ENCODE data around the gene NUCB1.

The NUCB1 gene

DNA sequence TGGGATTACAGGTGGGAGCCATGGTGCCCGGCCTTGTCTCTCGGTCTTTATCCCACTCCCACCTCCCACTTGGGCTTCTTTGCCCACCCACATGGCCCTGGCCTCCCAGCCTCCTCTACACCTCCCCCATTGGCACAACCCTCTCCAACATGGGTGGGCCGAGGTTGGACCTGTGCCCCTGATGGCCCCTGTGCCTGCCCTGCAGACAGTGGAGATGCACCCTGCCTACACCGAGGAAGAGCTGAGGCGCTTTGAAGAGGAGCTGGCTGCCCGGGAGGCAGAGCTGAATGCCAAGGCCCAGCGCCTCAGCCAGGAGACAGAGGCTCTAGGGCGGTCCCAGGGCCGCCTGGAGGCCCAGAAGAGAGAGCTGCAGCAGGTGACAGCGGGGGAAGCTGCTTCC is 20.8 kb downstream of the NUCB1 start:
- TF ChIP-seq EZH2phosphoT487 (IDR thresholded peaks at IDR 0.05; ENCODE audit: borderline replicate concordance), result no peak
- TF ChIP-seq, protein P1, sequence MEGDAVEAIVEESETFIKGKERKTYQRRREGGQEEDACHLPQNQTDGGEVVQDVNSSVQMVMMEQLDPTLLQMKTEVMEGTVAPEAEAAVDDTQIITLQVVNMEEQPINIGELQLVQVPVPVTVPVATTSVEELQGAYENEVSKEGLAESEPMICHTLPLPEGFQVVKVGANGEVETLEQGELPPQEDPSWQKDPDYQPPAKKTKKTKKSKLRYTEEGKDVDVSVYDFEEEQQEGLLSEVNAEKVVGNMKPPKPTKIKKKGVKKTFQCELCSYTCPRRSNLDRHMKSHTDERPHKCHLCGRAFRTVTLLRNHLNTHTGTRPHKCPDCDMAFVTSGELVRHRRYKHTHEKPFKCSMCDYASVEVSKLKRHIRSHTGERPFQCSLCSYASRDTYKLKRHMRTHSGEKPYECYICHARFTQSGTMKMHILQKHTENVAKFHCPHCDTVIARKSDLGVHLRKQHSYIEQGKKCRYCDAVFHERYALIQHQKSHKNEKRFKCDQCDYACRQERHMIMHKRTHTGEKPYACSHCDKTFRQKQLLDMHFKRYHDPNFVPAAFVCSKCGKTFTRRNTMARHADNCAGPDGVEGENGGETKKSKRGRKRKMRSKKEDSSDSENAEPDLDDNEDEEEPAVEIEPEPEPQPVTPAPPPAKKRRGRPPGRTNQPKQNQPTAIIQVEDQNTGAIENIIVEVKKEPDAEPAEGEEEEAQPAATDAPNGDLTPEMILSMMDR (conservative IDR thresholded peaks at IDR 0.05; ENCODE audit: low read length), result no peak
- Histone ChIP-seq H3K79me2 (ENCODE audit: insufficient read depth, low read length) (no peaks in the 10 kb centered on the region), H3K27me3 (ENCODE audit: insufficient read depth, low read length, poor library complexity, severe bottlenecking) (no peaks in the 10 kb centered on the region), H4K20me1 (ENCODE audit: insufficient read depth, low read length, poor library complexity, severe bottlenecking) (no peaks in the 10 kb centered on the region), H3K9me2 (replicated peaks; ENCODE audit: low read depth, low read length) (no peaks in the 10 kb centered on the region), H3F3A (ENCODE audit: low read depth) (no peaks in the 10 kb centered on the region), H3K9ac (ENCODE audit: low read depth, low read length, poor library complexity, severe bottlenecking) (no peak overlapping the region), H3K4me1 (ENCODE audit: insufficient read depth, low read length, poor library complexity, severe bottlenecking) (no peaks in the 10 kb centered on the region), H3K4me3 (ENCODE audit: low read length, poor library complexity, severe bottlenecking) (no peak overlapping the region), H3K36me3 (ENCODE audit: insufficient read depth, low read length) (no peaks in the 10 kb centered on the region), H3K4me2 (ENCODE audit: low read depth, low read length, poor library complexity, severe bottlenecking) (no peak overlapping the region), H2AFZ (ENCODE audit: low read length) (no peak overlapping the region), H3K9me3 (ENCODE audit: insufficient read depth, low read depth, low read length) (no peaks in the 10 kb centered on the region)

DNA sequence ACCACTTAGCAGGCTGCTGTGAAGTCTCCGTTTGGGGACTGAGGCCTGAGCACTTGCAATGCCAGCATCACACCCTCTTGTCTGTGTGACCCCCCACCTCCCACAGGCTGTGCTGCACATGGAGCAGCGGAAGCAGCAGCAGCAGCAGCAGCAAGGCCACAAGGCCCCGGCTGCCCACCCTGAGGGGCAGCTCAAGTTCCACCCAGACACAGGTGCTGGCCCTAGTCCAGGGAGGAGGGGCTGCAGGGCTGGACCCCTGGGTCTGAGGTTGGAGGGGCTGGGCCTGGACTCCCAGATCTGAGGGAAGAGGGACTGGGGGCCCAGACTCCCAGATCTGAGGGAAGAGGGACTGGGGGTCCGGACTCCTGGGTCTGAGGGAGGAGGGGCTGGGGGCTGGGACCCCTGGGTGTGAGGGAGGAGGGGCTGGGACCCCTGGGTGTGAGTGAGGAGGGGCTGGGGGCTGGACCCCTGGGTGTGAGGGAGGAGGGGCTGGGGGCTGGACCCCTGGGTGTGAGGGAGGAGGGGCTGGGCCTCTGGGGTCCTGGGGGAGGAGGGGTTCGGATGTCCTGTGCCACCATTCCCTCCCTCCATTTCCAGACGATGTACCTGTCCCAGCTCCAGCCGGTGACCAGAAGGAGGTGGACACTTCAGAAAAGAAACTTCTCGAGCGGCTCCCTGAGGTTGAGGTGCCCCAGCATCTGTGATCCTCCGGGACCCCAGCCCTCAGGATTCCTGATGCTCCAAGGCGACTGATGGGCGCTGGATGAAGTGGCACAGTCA is 21.8 kb downstream of the NUCB1 start:
- Histone ChIP-seq H3K27me3 (ENCODE audit: insufficient read depth, low read length, poor library complexity, severe bottlenecking) (no peaks in the 10 kb centered on the region), H3K4me1 (ENCODE audit: insufficient read depth, low read length, poor library complexity, severe bottlenecking) (no peaks in the 10 kb centered on the region), H3K4me3 (ENCODE audit: low read length, poor library complexity, severe bottlenecking) (no peak overlapping the region), H3K36me3 (ENCODE audit: insufficient read depth, low read length) (no peaks in the 10 kb centered on the region), H3K4me2 (ENCODE audit: low read depth, low read length, poor library complexity, severe bottlenecking) (no peak overlapping the region), H2AFZ (ENCODE audit: low read length) (no peak overlapping the region), H3K9ac (ENCODE audit: low read depth, low read length, poor library complexity, severe bottlenecking) (no peak overlapping the region), H4K20me1 (ENCODE audit: insufficient read depth, low read length, poor library complexity, severe bottlenecking) (no peaks in the 10 kb centered on the region), H3F3A (ENCODE audit: low read depth) (no peaks in the 10 kb centered on the region), H3K9me3 (ENCODE audit: insufficient read depth, low read depth, low read length) (no peaks in the 10 kb centered on the region), H3K9me2 (replicated peaks; ENCODE audit: low read depth, low read length) (no peaks in the 10 kb centered on the region), H3K79me2 (ENCODE audit: insufficient read depth, low read length) (no peaks in the 10 kb centered on the region)
- TF ChIP-seq EZH2phosphoT487 (IDR thresholded peaks at IDR 0.05; ENCODE audit: borderline replicate concordance), result no peak
- TF ChIP-seq, protein P1 (conservative IDR thresholded peaks at IDR 0.05; ENCODE audit: low read length), result no peak

DNA sequence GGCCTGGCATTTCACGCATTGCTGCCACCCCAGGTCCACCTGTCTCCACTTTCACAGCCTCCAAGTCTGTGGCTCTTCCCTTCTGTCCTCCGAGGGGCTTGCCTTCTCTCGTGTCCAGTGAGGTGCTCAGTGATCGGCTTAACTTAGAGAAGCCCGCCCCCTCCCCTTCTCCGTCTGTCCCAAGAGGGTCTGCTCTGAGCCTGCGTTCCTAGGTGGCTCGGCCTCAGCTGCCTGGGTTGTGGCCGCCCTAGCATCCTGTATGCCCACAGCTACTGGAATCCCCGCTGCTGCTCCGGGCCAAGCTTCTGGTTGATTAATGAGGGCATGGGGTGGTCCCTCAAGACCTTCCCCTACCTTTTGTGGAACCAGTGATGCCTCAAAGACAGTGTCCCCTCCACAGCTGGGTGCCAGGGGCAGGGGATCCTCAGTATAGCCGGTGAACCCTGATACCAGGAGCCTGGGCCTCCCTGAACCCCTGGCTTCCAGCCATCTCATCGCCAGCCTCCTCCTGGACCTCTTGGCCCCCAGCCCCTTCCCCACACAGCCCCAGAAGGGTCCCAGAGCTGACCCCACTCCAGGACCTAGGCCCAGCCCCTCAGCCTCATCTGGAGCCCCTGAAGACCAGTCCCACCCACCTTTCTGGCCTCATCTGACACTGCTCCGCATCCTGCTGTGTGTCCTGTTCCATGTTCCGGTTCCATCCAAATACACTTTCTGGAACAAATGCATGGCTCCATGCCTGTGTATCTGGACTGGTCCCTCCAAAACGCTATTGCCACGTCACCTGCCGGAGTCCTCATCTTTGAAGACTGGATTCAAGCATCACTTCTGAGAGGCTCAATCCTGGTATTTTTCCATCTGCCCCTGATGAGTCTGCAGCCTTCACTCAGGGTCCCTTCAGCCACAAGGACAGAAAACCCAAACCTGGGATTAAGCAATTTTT is 22.7 kb downstream of the NUCB1 start:
- H3F3A ChIP-seq (ENCODE audit: low read depth), result no peaks in the 10 kb centered on the region
- no peaks in the 10 kb centered on the region for H3K36me3 ChIP-seq (ENCODE audit: insufficient read depth, low read length)
- H3K4me1 ChIP-seq (ENCODE audit: insufficient read depth, low read length, poor library complexity, severe bottlenecking), result no peaks in the 10 kb centered on the region
- H3K9me2 ChIP-seq (replicated peaks; ENCODE audit: low read depth, low read length), result no peaks in the 10 kb centered on the region
- no peaks in the 10 kb centered on the region for H4K20me1 ChIP-seq (ENCODE audit: insufficient read depth, low read length, poor library complexity, severe bottlenecking)
- H3K27me3 ChIP-seq (ENCODE audit: insufficient read depth, low read length, poor library complexity, severe bottlenecking), result no peaks in the 10 kb centered on the region
- TF ChIP-seq, protein P1 (conservative IDR thresholded peaks at IDR 0.05; ENCODE audit: low read length), result no peak
- TF ChIP-seq EZH2phosphoT487 (IDR thresholded peaks at IDR 0.05; ENCODE audit: borderline replicate concordance), result no peak
- H3K9me3 ChIP-seq (ENCODE audit: insufficient read depth, low read depth, low read length), result no peaks in the 10 kb centered on the region
- no peaks in the 10 kb centered on the region for H3K79me2 ChIP-seq (ENCODE audit: insufficient read depth, low read length)
- H3K4me2 ChIP-seq (ENCODE audit: low read depth, low read length, poor library complexity, severe bottlenecking), result no peak overlapping the region
- H3K9ac ChIP-seq (ENCODE audit: low read depth, low read length, poor library complexity, severe bottlenecking), result no peak overlapping the region
- H3K4me3 ChIP-seq (ENCODE audit: low read length, poor library complexity, severe bottlenecking), result no peak overlapping the region
- H2AFZ ChIP-seq (ENCODE audit: low read length), result no peak overlapping the region
